Peyer's patch (tissue), 4 donors: ENCODE measurements around the gene SPRR2A.

ENCODE experiments used
- CTCF ChIP-seq, 6 experiments: fragments of 450-650 bp in 4 of 6; fragments of 200-600 bp in 2 of 6; sonication (generic) in 1 of 6; IDR thresholded peaks; one replicate each; pipeline ENCODE4 v1.5.1; 2017 to 2019; ENCODE audit warnings: antibody characterized with exemption in 6 of 6, mild to moderate bottlenecking in 3 of 6, moderate library complexity in 1 of 6
- POLR2A ChIP-seq, 2 donors: fragments of 450-650 bp; IDR thresholded peaks; one replicate each; pipeline ENCODE4 v1.5.1; 2017; ENCODE audit warnings: antibody characterized with exemption in 2 of 2, mild to moderate bottlenecking in 2 of 2, moderate library complexity in 2 of 2

- no peak for TF ChIP-seq CTCF (IDR thresholded peaks at IDR 0.05)
- no peak for TF ChIP-seq POLR2A (IDR thresholded peaks at IDR 0.05)
Measured at GRCh38 chr1:153025797-153026196, 31.5 kb downstream of the SPRR2A start.
